GM19463 (cell line): ENCODE results near the gene EYS.
"Not testable (repeated sequence)": the region's sequence is repeated elsewhere in the genome, so short reads cannot be mapped to it uniquely, and the experiment has no call there.

Source experiments
- ATAC-seq: cut with Tn5 transposase; IDR thresholded peaks from one replicate; pipeline ENCODE4 v1.9.1; 2021; ENCODE audit warnings: mild to moderate bottlenecking, moderate library complexity; ENCODE audit not compliant: unreplicated experiment

EYS gene

DNA sequence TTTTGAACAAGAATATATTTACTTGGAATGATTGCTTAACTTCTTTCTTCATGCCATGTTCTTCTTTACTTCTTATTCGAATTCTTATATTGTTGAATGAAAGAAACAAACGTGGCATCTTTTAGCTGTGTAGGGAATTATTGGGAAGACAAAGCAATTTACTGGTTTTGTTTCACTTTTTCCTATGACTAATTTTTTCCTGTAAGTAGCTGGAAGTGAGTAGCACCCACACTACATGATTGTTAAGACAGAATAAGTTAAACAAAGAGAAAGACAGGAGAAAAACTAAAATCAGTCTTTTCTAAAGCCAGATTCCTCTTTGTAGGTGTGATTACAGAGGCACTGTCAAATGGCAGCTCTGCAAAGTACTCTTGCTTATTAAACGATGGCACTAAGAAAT, 593.4 kb downstream of the EYS start:
- no peak for ATAC-seq

DNA sequence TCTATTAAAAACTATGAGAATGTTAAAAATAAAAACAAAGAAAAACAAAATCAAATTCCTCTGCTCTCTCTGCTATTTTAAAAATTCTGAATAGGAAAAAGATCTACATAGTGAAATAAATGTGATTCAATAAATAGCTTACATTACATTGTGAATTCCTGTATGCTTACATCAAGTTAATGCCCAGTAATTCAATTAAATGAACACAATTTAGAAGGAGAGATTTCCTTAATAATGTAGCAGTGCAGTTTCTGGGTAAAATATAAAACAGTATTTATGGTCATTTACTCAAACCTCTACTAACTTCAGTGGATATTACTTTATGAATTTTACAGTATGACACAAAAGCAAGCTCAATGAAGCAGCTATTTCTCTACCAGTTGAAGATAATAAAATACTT, 594.6 kb downstream of the EYS start:
- no peak for ATAC-seq

DNA sequence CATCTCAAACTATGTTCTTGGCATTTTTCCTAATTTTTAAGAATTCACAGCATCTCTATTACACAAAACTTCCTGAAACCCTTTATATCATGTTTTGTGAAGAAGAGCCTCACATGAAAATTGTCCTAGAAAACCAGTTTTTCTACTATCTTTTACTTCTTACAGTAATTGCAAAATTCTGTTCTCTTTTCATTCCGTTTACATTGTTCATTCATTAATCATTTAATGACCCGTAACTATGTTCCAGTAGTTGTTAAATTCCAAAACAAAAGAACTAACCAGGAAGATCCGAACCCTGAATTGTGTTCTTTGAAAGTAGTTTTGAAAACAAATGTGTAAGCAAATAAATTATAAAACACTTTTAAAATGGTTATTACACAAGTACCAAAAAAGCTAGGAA, 597.0 kb downstream of the EYS start:
- ATAC-seq = no peak

DNA sequence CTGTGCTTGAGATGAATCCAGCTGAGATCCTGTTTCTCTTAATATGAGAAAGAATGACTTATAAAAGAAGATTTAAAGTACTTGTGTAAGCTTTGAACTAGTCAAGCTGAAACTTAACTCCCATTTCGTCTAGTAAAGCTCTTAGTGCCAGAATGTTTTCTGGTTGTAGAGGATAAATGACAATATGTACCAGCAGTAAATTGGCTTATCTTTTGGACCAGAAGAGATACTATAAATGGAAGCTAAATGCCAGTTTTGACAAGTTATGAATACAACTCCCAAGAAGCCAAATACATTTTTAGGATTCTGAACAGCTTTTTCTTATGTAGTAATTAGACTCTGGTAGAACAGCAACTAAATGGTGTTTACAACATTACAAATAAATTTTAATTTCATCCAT, 608.7 kb downstream of the EYS start:
- ATAC-seq = no peak

- ATAC-seq = no peak
These were observed 615.5 kb downstream of the EYS start for GRCh38 chr6:65091561-65091960.

- ATAC-seq = no peak
These were observed 618.5 kb downstream of the EYS start for GRCh38 chr6:65088575-65088974.

DNA sequence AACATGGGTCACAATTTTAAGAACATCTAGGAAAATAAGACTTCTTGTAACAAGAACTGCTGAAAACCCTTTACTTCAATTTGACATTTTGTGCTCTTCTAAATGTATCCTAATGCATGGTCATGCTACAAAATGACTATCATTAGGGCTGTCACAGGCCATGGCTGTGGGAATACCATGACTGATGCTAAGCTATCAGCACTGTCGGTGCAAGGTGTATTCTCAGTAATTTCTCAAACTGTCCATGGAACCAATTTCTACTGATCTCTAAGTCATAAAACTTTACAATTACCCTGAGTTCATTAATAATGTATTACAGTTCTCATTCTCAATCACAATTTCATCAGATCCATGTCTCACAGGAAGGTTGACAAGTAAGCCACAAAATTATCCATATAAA, 625.3 kb downstream of the EYS start:
- ATAC-seq = no peak

- ATAC-seq = no peak
These were observed 631.3 kb downstream of the EYS start for GRCh38 chr6:65075705-65076230.

- ATAC-seq = no peak
These were observed 634.5 kb downstream of the EYS start for GRCh38 chr6:65072500-65072899.

DNA sequence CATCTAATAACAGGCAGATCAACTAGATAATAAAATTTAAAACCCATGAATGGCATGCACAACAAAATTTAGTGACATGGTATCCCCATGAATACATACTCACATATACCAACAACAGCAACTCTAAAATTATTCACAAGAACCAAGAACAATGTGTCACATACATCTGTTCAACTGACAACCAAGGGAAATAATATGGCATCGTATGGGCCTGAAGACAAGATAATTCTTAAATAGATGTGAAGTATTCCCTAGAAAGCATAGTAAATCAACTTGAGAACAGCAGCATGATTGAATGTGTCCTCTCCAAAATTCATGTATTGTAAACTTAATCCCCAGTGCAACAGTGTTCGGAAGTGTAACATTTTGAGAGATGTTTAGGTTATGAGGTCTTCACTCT, 635.5 kb downstream of the EYS start:
- no peak for ATAC-seq

- no peak for ATAC-seq
These were observed 642.2 kb downstream of the EYS start for GRCh38 chr6:65064844-65065243.

DNA sequence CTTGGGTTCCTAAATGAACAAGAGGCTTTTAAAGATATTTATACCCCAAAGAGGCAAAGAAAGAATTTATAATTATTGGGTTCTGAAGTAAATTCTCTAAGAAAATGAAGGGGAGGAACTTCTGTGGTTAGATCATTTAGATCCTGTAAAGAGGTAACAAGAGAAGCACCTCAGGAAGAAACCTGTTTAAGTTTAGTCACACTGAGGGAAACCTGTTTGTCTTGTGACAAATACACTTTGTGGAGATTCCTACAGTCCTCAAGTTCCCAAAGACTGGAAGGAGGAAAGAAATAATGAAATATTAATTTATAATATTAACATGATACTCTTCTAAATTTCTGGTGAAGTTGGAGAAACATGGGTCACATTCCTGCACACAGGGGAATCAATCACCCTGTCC, 647.5 kb downstream of the EYS start:
- no peak for ATAC-seq

GRCh38 chr6:65055545-65055944, 651.5 kb downstream of the EYS start:
- no peak for ATAC-seq

DNA sequence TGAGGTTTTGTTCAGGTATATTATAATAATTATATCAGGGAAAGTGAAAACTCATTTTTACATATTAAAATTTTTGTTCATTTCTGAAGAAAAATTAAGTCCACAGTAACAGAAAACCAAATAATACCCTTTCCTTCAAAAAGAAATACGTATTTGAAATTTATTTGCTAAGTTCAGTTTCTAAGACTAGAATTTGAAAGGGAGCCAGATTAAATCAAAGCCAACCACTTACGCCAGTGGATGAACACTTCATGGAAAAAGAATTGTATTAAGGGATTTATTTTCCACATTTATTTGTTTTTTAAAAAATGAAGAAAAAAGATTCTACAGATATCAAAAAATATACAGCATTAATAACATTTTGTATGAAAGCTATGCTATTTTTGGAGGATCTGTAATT, 654.4 kb downstream of the EYS start:
- ATAC-seq = no peak

DNA sequence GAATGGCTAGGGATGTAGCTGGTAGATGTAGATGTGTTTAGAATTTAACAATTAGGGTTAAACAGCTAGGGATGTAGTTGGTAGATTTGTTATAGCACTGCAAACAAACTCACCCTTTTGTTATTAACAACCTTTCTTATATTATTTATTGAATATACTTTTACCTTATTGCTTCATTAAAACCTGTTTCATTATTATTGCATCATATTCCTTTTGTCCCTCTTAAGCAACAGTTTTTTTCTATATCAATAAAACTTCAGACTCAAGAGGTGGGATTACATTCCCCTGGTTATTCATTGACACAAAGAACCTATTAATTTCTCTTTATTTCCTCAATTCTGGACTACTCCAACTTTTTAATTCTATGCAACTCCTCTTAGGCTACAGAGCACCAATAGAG, 661.2 kb downstream of the EYS start:
- no peak for ATAC-seq

GRCh38 chr6:65014006-65014405, 693.0 kb downstream of the EYS start:
- ATAC-seq = no peak

GRCh38 chr6:65006788-65007187, 700.2 kb downstream of the EYS start:
- ATAC-seq = no peak

GRCh38 chr6:65004283-65004682, 702.7 kb downstream of the EYS start:
- ATAC-seq = no peak

- ATAC-seq = not testable (repeated sequence)
These were observed 704.1 kb downstream of the EYS start for GRCh38 chr6:65002882-65003281.

DNA sequence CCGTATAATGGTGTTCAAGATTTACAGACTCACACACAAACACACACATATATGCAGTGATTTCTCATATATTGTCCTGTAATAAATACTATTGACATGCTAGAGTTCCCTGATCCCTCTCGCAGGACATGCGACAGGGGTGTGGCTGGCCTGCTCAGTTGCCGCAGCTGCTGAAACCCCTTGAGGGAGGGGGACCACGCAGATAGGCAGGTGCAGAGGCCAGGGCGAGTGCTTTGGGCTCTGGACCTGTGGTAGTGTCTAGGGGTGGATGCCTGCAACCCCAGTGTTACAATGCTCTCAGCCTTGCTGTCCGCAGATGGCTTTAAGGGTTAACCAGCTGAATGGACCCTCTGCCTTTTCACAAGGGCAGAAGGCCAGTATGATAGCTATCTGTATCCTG, 706.2 kb downstream of the EYS start:
- no peak for ATAC-seq

GRCh38 chr6:64998204-64998603, 708.8 kb downstream of the EYS start:
- ATAC-seq = no peak

DNA sequence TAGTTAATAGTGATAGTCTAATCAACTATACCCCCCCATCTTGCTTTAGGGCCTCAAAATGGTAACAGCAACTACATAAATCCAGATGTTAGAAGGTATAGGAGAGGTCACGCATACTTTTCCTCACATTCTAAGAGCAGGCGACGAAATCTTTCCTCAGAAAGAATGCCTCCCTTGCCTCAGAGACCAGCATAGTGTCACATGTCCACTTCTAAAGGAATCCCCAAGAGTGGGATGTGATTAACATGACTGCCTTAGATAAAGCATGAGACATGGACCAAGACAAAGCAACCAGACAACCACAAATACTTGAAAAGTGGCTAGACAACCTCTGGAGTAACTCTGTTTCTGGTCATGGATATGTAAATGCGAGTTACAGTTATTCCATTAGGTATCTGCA, 710.7 kb downstream of the EYS start:
- ATAC-seq = no peak

DNA sequence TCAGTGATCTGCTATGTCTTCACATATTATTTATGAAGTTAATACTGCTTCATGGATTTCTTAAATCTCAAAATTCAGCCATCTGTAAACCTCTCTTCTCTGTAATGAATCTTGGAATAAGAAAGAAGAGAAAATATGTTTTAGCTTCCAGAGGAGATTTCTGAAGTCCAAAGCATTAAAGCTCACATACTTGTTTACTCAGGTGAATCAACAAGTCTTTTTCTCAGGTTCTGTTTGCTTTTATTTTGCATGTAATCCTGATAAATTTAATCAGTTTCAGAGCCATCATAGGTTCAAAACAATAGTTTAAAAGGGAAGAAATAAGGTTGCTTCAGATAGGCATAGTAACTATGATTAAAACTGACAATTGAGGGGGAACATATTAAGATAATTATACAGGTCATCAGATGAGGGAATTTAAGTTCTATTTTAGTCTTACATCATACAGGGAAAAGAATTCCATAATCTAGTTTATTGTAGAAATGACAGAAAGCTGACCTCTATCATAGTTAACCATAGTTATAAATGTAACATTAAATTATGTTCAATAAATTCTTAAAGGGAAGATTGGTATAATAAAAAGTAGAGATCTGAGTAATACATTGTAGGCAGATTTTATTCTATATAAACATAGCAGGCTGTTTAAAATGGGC, 716.2 kb downstream of the EYS start:
- no peak for ATAC-seq
